DND-41 (cell line): ENCODE measurements around the gene PSMD8.

Experiments used
- ATAC-seq: fragments of 200-7000 bp; cut with Tn5 transposase; 3 replicates; pipeline ENCODE4 v1.9.1; 2021; ENCODE audit warnings: low read depth; ENCODE audit not compliant: insufficient read depth
- DNase-seq: peaks from one replicate; pipeline ENCODE4 v3.0.0-alpha.2; 2020
- H2AFZ ChIP-seq: 2 replicates; pipeline ENCODE4 v1.6.0; 2012; ENCODE audit warnings: low read depth, low read length
- H3K27ac ChIP-seq: 2 replicates; pipeline ENCODE4 v1.5.1; 2012; ENCODE audit warnings: low read length, inconsistent platforms
- H3K27me3 ChIP-seq: fragments of 200-600 bp; sonication (generic); 2 replicates; pipeline ENCODE4 v1.6.0; 2012; ENCODE audit warnings: low read length, mild to moderate bottlenecking, inconsistent platforms; ENCODE audit not compliant: insufficient read depth, poor library complexity
- H3K36me3 ChIP-seq: 2 replicates; pipeline ENCODE4 v1.5.1; 2012; ENCODE audit warnings: low read length, inconsistent platforms; ENCODE audit not compliant: insufficient read depth
- H3K4me1 ChIP-seq: 2 replicates; pipeline ENCODE4 v1.5.1; 2012; ENCODE audit warnings: mild to moderate bottlenecking, low read length; ENCODE audit not compliant: insufficient read depth
- H3K4me2 ChIP-seq: 2 replicates; pipeline ENCODE4 v1.6.0; 2012; ENCODE audit warnings: mild to moderate bottlenecking, moderate library complexity, low read length, inconsistent platforms; ENCODE audit not compliant: insufficient read depth
- H3K4me3 ChIP-seq, 2 experiments: fragments of 200-600 bp in 1 of 2; shearing (Covaris generic) in 1 of 2; 2 replicates each; pipeline ENCODE4 v1.5.1; 2012 to 2016; ENCODE audit warnings: inconsistent platforms in 2 of 2, low read length in 2 of 2, mild to moderate bottlenecking in 2 of 2, low read depth in 1 of 2, moderate library complexity in 1 of 2
- H3K79me2 ChIP-seq: 2 replicates; pipeline ENCODE4 v1.6.0; 2012; ENCODE audit warnings: low read length, inconsistent platforms; ENCODE audit not compliant: insufficient read depth
- H3K9ac ChIP-seq: 2 replicates; pipeline ENCODE4 v1.6.0; 2012; ENCODE audit warnings: low read depth, mild to moderate bottlenecking, inconsistent platforms, low read length, moderate library complexity
- H3K9me3 ChIP-seq: 2 replicates; pipeline ENCODE4 v1.5.1; 2012; ENCODE audit warnings: low read length, moderate library complexity, mild to moderate bottlenecking, inconsistent platforms; ENCODE audit not compliant: insufficient read depth, severe bottlenecking
- H4K20me1 ChIP-seq: 2 replicates; pipeline ENCODE4 v1.6.0; 2012; ENCODE audit warnings: low read length; ENCODE audit not compliant: insufficient read depth
- EZH2 ChIP-seq: IDR thresholded peaks from 3 replicates; pipeline ENCODE4 v1.6.1; 2012; ENCODE audit warnings: borderline replicate concordance, low read depth, mild to moderate bottlenecking, moderate library complexity, low read length, inconsistent platforms; ENCODE audit not compliant: severe bottlenecking
- TF ChIP-seq, protein P1 (sequence below): IDR thresholded peaks from 2 replicates; pipeline ENCODE4 v1.5.1; 2012; ENCODE audit warnings: borderline replicate concordance, low read length, moderate library complexity, mild to moderate bottlenecking; ENCODE audit not compliant: poor library complexity, severe bottlenecking; ENCODE audit errors: extremely low read depth

PSMD8 gene

DNA sequence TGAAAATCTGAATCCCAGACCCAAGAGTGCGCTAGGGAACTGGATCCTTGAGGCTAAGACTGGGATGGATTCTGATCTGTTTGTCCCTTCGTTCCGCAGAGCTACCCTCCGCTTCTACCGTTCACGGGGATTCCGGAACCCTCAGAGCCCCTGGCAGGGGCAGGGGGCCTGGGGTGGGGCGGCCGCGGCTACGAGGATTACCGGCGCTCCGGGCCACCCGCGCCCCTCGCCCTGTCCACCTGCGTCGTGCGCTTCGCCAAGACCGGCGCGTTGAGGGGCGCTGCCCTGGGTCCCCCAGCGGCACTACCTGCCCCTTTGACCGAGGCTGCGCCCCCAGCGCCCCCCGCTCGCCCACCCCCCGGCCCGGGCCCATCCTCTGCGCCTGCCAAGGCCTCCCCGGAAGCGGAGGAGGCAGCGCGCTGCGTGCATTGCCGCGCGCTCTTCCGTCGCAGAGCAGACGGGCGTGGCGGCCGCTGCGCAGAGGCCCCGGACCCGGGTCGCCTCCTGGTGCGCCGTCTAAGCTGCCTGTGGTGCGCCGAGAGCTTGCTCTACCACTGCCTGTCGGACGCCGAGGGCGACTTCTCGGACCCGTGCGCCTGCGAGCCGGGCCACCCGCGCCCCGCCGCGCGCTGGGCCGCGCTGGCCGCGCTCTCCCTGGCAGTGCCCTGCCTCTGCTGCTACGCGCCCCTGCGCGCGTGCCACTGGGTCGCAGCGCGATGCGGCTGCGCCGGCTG lies 21.2 kb downstream of the PSMD8 start:
- H2AFZ ChIP-seq = no peak overlapping the region

DNA sequence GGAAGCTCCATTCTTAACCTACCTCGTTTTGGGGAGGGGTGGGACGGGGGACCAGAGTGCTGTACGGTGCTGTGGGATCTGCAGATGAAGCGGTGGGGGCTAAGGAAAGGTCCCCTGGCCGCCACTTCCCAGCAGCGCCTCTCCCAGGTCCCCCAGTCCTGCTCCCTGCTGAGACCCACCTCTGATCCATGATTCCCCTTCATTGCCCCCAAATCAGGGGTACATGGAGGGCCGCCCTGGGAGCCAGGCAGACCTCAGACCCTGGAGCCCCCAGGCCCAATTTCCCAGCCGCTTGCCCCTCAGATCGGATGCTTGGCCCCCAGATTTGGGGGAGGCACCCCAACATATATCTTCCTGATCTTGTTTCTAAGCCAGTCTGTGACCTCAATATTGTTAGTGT lies 24.7 kb downstream of the PSMD8 start:
- no peak for ATAC-seq
- TF ChIP-seq EZH2 = no peak
- TF ChIP-seq, protein P1, sequence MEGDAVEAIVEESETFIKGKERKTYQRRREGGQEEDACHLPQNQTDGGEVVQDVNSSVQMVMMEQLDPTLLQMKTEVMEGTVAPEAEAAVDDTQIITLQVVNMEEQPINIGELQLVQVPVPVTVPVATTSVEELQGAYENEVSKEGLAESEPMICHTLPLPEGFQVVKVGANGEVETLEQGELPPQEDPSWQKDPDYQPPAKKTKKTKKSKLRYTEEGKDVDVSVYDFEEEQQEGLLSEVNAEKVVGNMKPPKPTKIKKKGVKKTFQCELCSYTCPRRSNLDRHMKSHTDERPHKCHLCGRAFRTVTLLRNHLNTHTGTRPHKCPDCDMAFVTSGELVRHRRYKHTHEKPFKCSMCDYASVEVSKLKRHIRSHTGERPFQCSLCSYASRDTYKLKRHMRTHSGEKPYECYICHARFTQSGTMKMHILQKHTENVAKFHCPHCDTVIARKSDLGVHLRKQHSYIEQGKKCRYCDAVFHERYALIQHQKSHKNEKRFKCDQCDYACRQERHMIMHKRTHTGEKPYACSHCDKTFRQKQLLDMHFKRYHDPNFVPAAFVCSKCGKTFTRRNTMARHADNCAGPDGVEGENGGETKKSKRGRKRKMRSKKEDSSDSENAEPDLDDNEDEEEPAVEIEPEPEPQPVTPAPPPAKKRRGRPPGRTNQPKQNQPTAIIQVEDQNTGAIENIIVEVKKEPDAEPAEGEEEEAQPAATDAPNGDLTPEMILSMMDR = no peak
- H3K27me3 ChIP-seq = no peaks in the 10 kb centered on the region

More for the DNA sequence above, 21.2 kb downstream of the PSMD8 start:
- Histone ChIP-seq H3K9ac (no peak overlapping the region), H3K4me2 (no peak overlapping the region), H3K27me3 (no peaks in the 10 kb centered on the region), H3K36me3 (no peaks in the 10 kb centered on the region), H3K4me1 (no peaks in the 10 kb centered on the region), H4K20me1 (no peaks in the 10 kb centered on the region), H3K9me3 (no peaks in the 10 kb centered on the region), H3K27ac (no peak overlapping the region), H3K4me3 (no peak overlapping the region), H3K79me2 (no peaks in the 10 kb centered on the region)
- ATAC-seq = no peak
- DNase-seq = no peak
- TF ChIP-seq, protein P1 = no peak
- TF ChIP-seq EZH2 = no peak

DNA sequence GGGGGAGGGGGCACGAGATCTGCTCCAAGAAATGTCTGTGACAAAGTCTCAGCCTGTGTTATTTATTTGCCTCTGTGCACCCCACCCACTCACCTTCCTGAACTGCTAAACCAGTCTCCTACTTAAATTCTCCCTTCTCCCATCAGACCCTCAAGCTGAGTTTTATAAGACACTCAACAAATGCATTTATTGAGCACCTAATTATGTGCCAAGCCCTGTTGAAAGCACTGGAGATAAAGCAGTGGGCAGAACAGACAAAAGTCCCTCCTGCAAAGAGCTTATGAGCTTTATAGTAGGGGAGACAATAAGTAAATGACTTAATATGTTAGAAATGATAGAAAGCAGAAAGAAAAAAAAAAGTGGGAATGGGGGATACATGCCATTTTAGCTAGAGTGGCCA lies 25.2 kb downstream of the PSMD8 start:
- Histone ChIP-seq H3K27me3 (no peaks in the 10 kb centered on the region), H2AFZ (no peak overlapping the region), H3K27ac (no peak overlapping the region), H3K4me1 (peaks cover 17% of the 10 kb centered on the region), H3K9ac (no peak overlapping the region), H3K79me2 (peaks cover 10% of the 10 kb centered on the region; the same call in 1 of the 2 replicates), H3K36me3 (no peaks in the 10 kb centered on the region), H3K4me2 (no peak overlapping the region), H4K20me1 (no peaks in the 10 kb centered on the region), H3K4me3 (no peak overlapping the region), H3K9me3 (no peaks in the 10 kb centered on the region)
- no peak for ATAC-seq
- DNase-seq = no peak
- TF ChIP-seq EZH2 = no peak
- TF ChIP-seq, protein P1 = no peak

More for the DNA sequence above, 24.7 kb downstream of the PSMD8 start:
- H4K20me1 ChIP-seq = no peaks in the 10 kb centered on the region
- no peaks in the 10 kb centered on the region for H3K36me3 ChIP-seq
- no peak for DNase-seq
- peaks cover 7% of the 10 kb centered on the region; the same call in 1 of the 2 replicates for H3K79me2 ChIP-seq
- peaks cover 13% of the 10 kb centered on the region for H3K4me1 ChIP-seq
- no peaks in the 10 kb centered on the region for H3K9me3 ChIP-seq
- H2AFZ ChIP-seq = no peak overlapping the region
- no peak overlapping the region for H3K9ac ChIP-seq
- H3K4me2 ChIP-seq = no peak overlapping the region
- H3K27ac ChIP-seq = no peak overlapping the region
- H3K4me3 ChIP-seq = no peak overlapping the region
